Measurements from ENCODE around the gene ZNF519.

The ZNF519 gene

DNA sequence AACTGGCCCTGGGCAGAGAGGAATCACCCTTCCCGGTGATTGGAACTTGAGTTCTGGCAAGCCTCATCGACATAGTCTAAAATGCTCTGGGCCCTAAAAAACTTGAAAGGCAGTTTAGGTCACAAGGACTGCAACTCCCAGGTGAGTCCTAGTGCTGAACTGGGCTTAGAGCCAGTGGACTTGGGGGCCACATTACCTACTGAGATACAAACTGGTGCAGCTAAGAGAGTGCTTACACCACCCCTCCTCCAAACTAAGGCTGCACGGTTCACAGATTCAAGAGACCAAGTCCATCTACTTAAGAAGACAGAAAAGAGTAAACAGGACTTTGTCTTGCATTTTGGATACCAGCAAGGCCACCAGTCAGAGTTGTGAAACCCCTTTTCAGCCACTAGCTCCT lies 25.3 kb downstream of the ZNF519 start:
- 100% methylated on average over 3 of the region's 3 CpGs for WGBS (ENCODE audit: insufficient coverage)
- H3K27ac ChIP-seq (ENCODE audit: insufficient read depth in 1 of 2, low read depth in 1 of 2, low read length in 2 of 2, poor library complexity in 1 of 2, severe bottlenecking in 2 of 2) = no peak overlapping the region
- CTCF ChIA-PET = interaction anchor here (2.0 kb wide), 1 partner anchor 294 kb away, joined by 7 read pairs; no protein-coding TSS in a partner anchor

GRCh38 chr18:14104906-14105748 lies 27.1 kb downstream of the ZNF519 start:
- no peak overlapping the region for H3K4me3 ChIP-seq (ENCODE audit: control insufficient read depth in 1 of 7, extremely low read depth in 1 of 7, insufficient read depth in 4 of 7, low read depth in 2 of 7, low read length in 6 of 7)
- no peaks in the 10 kb centered on the region for H3K27me3 ChIP-seq (replicated peaks in 2 of 5; ENCODE audit: control insufficient read depth in 4 of 5, insufficient read depth in 5 of 5, low read length in 4 of 5)
- H3K36me3 ChIP-seq (ENCODE audit: control insufficient read depth in 4 of 4, insufficient read depth in 4 of 4, low read length in 3 of 4) = peaks cover 3 to 32% (median 8%) of the 10 kb centered on the region in 4 experiments
- peaks cover 8 to 52% (median 25%) of the 10 kb centered on the region in 5 experiments for H3K9me3 ChIP-seq (ENCODE audit: control extremely low read depth in 1 of 5, control insufficient read depth in 4 of 5, insufficient read depth in 2 of 5, low read depth in 1 of 5, low read length in 4 of 5)
- ChIA-PET POLR2A (no interaction called here), CTCF (interaction anchor here (2.0 kb wide), 1 partner anchor 292 kb away, joined by 7 read pairs; no protein-coding TSS in a partner anchor)
- no peak for DNase-seq
- no peaks in the 10 kb centered on the region for H3K4me1 ChIP-seq (ENCODE audit: control extremely low read depth in 1 of 4, control insufficient read depth in 4 of 4, insufficient read depth in 4 of 4, low read length in 3 of 4)
- WGBS (ENCODE audit: insufficient coverage) = no CpG with 5 or more reads among the region's 5 CpGs
- H3K27ac ChIP-seq (ENCODE audit: insufficient read depth in 1 of 2, low read depth in 1 of 2, low read length in 2 of 2, poor library complexity in 1 of 2, severe bottlenecking in 2 of 2) = no peak overlapping the region

More for the DNA sequence above, 25.3 kb downstream of the ZNF519 start:
- POLR2A ChIA-PET = no interaction called here
- Histone ChIP-seq H3K9me3 (ENCODE audit: control extremely low read depth in 1 of 5, control insufficient read depth in 4 of 5, insufficient read depth in 2 of 5, low read depth in 1 of 5, low read length in 4 of 5) (peaks cover 8 to 54% (median 22%) of the 10 kb centered on the region in 5 experiments), H3K27me3 (replicated peaks in 2 of 5; ENCODE audit: control insufficient read depth in 4 of 5, insufficient read depth in 5 of 5, low read length in 4 of 5) (no peaks in the 10 kb centered on the region), H3K4me1 (ENCODE audit: control extremely low read depth in 1 of 4, control insufficient read depth in 4 of 4, insufficient read depth in 4 of 4, low read length in 3 of 4) (no peaks in the 10 kb centered on the region), H3K36me3 (ENCODE audit: control insufficient read depth in 4 of 4, insufficient read depth in 4 of 4, low read length in 3 of 4) (peaks cover 0 to 25% (median 6%) of the 10 kb centered on the region in 4 experiments), H3K4me3 (ENCODE audit: control insufficient read depth in 1 of 7, extremely low read depth in 1 of 7, insufficient read depth in 4 of 7, low read depth in 2 of 7, low read length in 6 of 7) (no peak overlapping the region)
- no peak for DNase-seq

DNA sequence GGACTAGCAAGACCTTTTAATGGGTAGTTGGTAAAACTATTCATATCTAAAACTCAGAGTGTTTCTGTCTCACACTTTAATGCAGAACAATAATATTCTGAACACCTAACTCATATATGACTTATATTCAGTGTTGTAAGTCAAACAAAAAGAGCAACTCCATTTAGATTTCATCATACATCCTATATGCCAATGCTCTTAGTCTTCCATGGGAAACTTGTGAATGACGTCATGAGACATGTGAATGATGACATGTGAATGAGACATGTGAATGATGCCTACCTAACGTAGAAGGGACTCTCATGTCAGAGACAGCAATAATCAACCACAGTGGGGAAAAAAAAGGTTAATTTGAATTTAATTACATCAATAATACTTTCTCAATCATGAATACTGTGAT lies 28.0 kb downstream of the ZNF519 start:
- CTCF ChIA-PET = no interaction called here

DNA sequence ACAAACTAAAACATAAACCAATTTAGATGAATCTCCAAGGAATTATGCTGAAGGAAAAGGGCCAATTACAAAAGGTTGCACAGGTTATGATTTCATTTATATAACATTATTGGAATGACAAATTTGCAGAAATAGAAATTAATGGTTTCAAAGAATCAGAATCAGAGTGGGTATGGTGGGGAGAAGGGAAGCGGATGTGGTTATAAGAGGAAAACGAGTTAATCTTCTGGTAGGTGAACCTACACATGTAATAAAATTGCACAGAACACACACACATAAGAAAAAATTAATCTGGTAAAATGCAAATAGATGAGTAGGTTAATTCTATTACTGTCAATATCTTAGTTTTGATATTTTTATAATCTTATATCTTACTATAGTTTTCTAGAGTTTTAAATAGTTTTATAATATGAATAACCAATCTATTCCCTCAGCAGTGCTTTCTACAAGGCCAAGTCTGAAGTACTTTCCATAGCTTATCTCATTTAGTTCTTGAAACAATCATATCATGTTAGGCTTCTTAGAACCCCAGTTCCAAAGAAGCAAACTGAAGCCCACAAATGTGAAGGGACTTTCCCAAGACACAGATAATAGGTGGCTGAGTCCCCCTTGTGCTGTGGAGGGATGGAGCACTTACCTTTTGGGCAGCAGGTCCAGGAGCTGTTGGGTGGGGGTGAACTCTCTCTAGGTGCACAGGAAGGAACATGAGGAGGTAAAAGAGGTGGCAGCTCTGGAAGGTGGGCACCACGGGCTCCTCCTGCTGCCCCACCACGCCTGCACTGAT lies 31.5 kb downstream of the ZNF519 start:
- H3K36me3 ChIP-seq (ENCODE audit: control insufficient read depth in 4 of 4, insufficient read depth in 4 of 4, low read length in 3 of 4) = peaks cover 0 to 18% (median 10%) of the 10 kb centered on the region in 4 experiments
- no peak overlapping the region for H3K27ac ChIP-seq (ENCODE audit: insufficient read depth in 1 of 2, low read depth in 1 of 2, low read length in 2 of 2, poor library complexity in 1 of 2, severe bottlenecking in 2 of 2)
- DNase-seq = peak in 1 of 3 donors; percentile 11
- WGBS (ENCODE audit: insufficient coverage) = 100% methylated on average over 2 of the region's 4 CpGs
- ChIA-PET POLR2A (no interaction called here), CTCF (no interaction called here)
- peaks cover 0 to 18% (median 7%) of the 10 kb centered on the region in 5 experiments for H3K9me3 ChIP-seq (ENCODE audit: control extremely low read depth in 1 of 5, control insufficient read depth in 4 of 5, insufficient read depth in 2 of 5, low read depth in 1 of 5, low read length in 4 of 5)
- no peaks in the 10 kb centered on the region for H3K27me3 ChIP-seq (replicated peaks in 2 of 5; ENCODE audit: control insufficient read depth in 4 of 5, insufficient read depth in 5 of 5, low read length in 4 of 5)
- H3K4me1 ChIP-seq (ENCODE audit: control extremely low read depth in 1 of 4, control insufficient read depth in 4 of 4, insufficient read depth in 4 of 4, low read length in 3 of 4) = no peaks in the 10 kb centered on the region
- no peak overlapping the region for H3K4me3 ChIP-seq (ENCODE audit: control insufficient read depth in 1 of 7, extremely low read depth in 1 of 7, insufficient read depth in 4 of 7, low read depth in 2 of 7, low read length in 6 of 7)

More for the DNA sequence above, 28.0 kb downstream of the ZNF519 start:
- peaks cover 3 to 32% (median 8%) of the 10 kb centered on the region in 4 experiments for H3K36me3 ChIP-seq (ENCODE audit: control insufficient read depth in 4 of 4, insufficient read depth in 4 of 4, low read length in 3 of 4)
- WGBS (ENCODE audit: insufficient coverage) = no CpG with 5 or more reads among the region's 2 CpGs
- H3K27ac ChIP-seq (ENCODE audit: insufficient read depth in 1 of 2, low read depth in 1 of 2, low read length in 2 of 2, poor library complexity in 1 of 2, severe bottlenecking in 2 of 2) = no peak overlapping the region
- DNase-seq = no peak
- H3K27me3 ChIP-seq (replicated peaks in 2 of 5; ENCODE audit: control insufficient read depth in 4 of 5, insufficient read depth in 5 of 5, low read length in 4 of 5) = no peaks in the 10 kb centered on the region
- H3K4me3 ChIP-seq (ENCODE audit: control insufficient read depth in 1 of 7, extremely low read depth in 1 of 7, insufficient read depth in 4 of 7, low read depth in 2 of 7, low read length in 6 of 7) = no peak overlapping the region
- no peaks in the 10 kb centered on the region for H3K4me1 ChIP-seq (ENCODE audit: control extremely low read depth in 1 of 4, control insufficient read depth in 4 of 4, insufficient read depth in 4 of 4, low read length in 3 of 4)
- peaks cover 3 to 46% (median 21%) of the 10 kb centered on the region in 5 experiments for H3K9me3 ChIP-seq (ENCODE audit: control extremely low read depth in 1 of 5, control insufficient read depth in 4 of 5, insufficient read depth in 2 of 5, low read depth in 1 of 5, low read length in 4 of 5)
- POLR2A ChIA-PET = no interaction called here

GRCh38 chr18:14098428-14098827 lies 33.8 kb downstream of the ZNF519 start:
- H3K36me3 ChIP-seq (ENCODE audit: control insufficient read depth in 4 of 4, insufficient read depth in 4 of 4, low read length in 3 of 4) = peaks cover 0 to 19% (median 6%) of the 10 kb centered on the region in 4 experiments
- H3K9me3 ChIP-seq (ENCODE audit: control extremely low read depth in 1 of 5, control insufficient read depth in 4 of 5, insufficient read depth in 2 of 5, low read depth in 1 of 5, low read length in 4 of 5) = peaks cover 0 to 4% (median 0%) of the 10 kb centered on the region in 5 experiments
- 97% methylated on average over 5 of the region's 6 CpGs for WGBS (ENCODE audit: insufficient coverage)
- ChIA-PET CTCF (interaction anchor here (2.3 kb wide), 1 partner anchor 11 kb away, joined by 6 read pairs; no protein-coding TSS in a partner anchor), POLR2A (no interaction called here)
- no peak overlapping the region for H3K4me3 ChIP-seq (ENCODE audit: control insufficient read depth in 1 of 7, extremely low read depth in 1 of 7, insufficient read depth in 4 of 7, low read depth in 2 of 7, low read length in 6 of 7)
- no peaks in the 10 kb centered on the region for H3K4me1 ChIP-seq (ENCODE audit: control extremely low read depth in 1 of 4, control insufficient read depth in 4 of 4, insufficient read depth in 4 of 4, low read length in 3 of 4)
- DNase-seq = no peak
- H3K27ac ChIP-seq (ENCODE audit: insufficient read depth in 1 of 2, low read depth in 1 of 2, low read length in 2 of 2, poor library complexity in 1 of 2, severe bottlenecking in 2 of 2) = no peak overlapping the region
- no peaks in the 10 kb centered on the region for H3K27me3 ChIP-seq (replicated peaks in 2 of 5; ENCODE audit: control insufficient read depth in 4 of 5, insufficient read depth in 5 of 5, low read length in 4 of 5)

GRCh38 chr18:14097761-14098160 lies 34.5 kb downstream of the ZNF519 start:
- WGBS (ENCODE audit: insufficient coverage) = 100% methylated on average over 1 of the region's 2 CpGs
- CTCF ChIA-PET = interaction anchor here (2.3 kb wide), 1 partner anchor 11 kb away, joined by 6 read pairs; no protein-coding TSS in a partner anchor
- H3K36me3 ChIP-seq (ENCODE audit: control insufficient read depth in 4 of 4, insufficient read depth in 4 of 4, low read length in 3 of 4) = peaks cover 0 to 19% (median 6%) of the 10 kb centered on the region in 4 experiments
- DNase-seq = no peak
- H3K4me3 ChIP-seq (ENCODE audit: control insufficient read depth in 1 of 7, extremely low read depth in 1 of 7, insufficient read depth in 4 of 7, low read depth in 2 of 7, low read length in 6 of 7) = no peak overlapping the region
- POLR2A ChIA-PET = no interaction called here
- H3K4me1 ChIP-seq (ENCODE audit: control extremely low read depth in 1 of 4, control insufficient read depth in 4 of 4, insufficient read depth in 4 of 4, low read length in 3 of 4) = no peaks in the 10 kb centered on the region
- no peaks in the 10 kb centered on the region for H3K27me3 ChIP-seq (replicated peaks in 2 of 5; ENCODE audit: control insufficient read depth in 4 of 5, insufficient read depth in 5 of 5, low read length in 4 of 5)
- H3K27ac ChIP-seq (ENCODE audit: insufficient read depth in 1 of 2, low read depth in 1 of 2, low read length in 2 of 2, poor library complexity in 1 of 2, severe bottlenecking in 2 of 2) = no peak overlapping the region
- H3K9me3 ChIP-seq (ENCODE audit: control extremely low read depth in 1 of 5, control insufficient read depth in 4 of 5, insufficient read depth in 2 of 5, low read depth in 1 of 5, low read length in 4 of 5) = peaks cover 0 to 4% (median 0%) of the 10 kb centered on the region in 5 experiments
